ENCODE data around the gene ADAM22.

- no peak for TF ChIP-seq TAF1 (IDR thresholded peaks at IDR 0.05; ENCODE audit: borderline replicate concordance, insufficient read depth, low read length)
- no peak for TF ChIP-seq FOXP2 (optimal IDR thresholded peaks at IDR 0.05; ENCODE audit: borderline replicate concordance, extremely low read depth, extremely low read length, insufficient read depth)
- TF ChIP-seq POLR2AphosphoS5 (IDR thresholded peaks at IDR 0.05; ENCODE audit: low read depth, low read length), result no peak
- no peak for TF ChIP-seq REST (IDR thresholded peaks at IDR 0.05; ENCODE audit: insufficient read depth in 1 of 2, low read depth in 2 of 2, low read length in 2 of 2)
Measured at GRCh38 chr7:87918740-87919139, 15.3 kb upstream of the ADAM22 start.

All from PFSK-1 (cell line).